Activated T-cell treated with anti-CD3 and anti-CD28 coated beads for 48 hours (primary cell): ENCODE results near the gene MKNK1.
"Not testable (repeated sequence)": the region's sequence is repeated elsewhere in the genome, so short reads cannot be mapped to it uniquely, and the experiment has no call there.

Experiments
- DNase-seq: peaks from one replicate; pipeline ENCODE4 v3.0.0-alpha.2; 2020; ENCODE audit warnings: low read depth

The MKNK1 gene

GRCh38 chr1:46603858-46604549 is at the start of gene MKNK1:
Gene MKNK1, minus strand, starts transcription at chr1:46604268. Its CDS starts 20,941 bp downstream, at chr1:46583327.
- DNase-seq: peak; percentile 97

- DNase-seq: no peak
These were observed 49.4 kb upstream of the MKNK1 start for GRCh38 chr1:46653405-46653958.

- DNase-seq: no peak
These were observed 48.4 kb upstream of the MKNK1 start for GRCh38 chr1:46652321-46653100.

DNA sequence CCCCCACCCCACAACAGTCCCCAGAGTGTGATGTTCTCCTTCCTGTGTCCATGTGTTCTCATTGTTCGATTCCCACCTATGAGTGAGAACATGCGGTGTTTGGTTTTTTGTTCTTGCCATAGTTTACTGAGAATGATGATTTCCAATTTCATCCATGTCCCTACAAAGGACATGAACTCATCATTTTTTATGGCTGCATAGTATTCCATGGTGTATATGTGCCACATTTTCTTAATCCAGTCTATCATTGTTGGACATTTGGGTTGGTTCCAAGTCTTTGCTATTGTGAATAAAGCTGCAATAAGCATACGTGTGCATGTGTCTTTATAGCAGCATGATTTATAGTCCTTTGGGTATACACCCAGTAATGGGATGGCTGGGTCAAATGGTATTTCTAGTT is 47.1 kb upstream of the MKNK1 start:
- DNase-seq: not testable (repeated sequence)

DNA sequence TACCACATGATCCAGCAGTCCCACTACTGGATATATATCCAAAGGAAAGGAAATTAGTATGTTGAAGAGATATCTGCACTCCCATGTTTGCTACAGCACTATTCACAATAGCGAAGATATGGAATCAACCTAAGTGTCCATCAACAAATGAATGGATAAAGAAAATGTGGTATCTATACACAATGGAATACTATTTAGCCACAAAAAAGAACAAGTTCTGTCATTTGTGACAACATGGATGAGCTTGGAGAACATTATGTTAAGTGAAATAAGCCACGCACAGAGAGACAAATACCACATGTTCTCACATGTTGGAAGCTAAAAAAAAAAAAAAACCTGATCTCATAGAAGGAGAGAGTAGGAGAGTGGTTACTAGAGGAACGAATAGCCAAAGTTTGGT is 46.4 kb upstream of the MKNK1 start:
- no peak for DNase-seq

- no peak for DNase-seq
These were observed 45.7 kb upstream of the MKNK1 start for GRCh38 chr1:46649764-46650163.

GRCh38 chr1:46647611-46648010 is 43.5 kb upstream of the MKNK1 start:
- no peak for DNase-seq

DNA sequence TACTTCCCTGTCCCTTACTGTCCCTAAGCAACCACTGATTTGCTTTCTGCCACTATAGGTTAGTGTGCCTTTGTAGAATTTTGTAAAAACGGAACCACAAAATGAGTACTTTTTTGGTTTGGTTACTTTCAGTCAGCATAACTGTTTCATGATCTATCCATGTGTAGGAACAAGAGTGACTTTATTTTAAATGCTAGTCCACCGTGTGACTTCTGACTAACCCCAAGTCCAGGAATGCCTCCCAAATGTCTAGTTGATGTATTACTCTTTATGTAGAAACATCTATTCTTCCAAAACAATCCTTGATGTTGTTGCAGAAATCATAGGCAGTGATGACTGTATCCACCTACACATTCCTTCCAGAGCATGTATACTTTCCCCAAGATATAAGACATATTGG is 42.8 kb upstream of the MKNK1 start:
- DNase-seq: no peak

DNA sequence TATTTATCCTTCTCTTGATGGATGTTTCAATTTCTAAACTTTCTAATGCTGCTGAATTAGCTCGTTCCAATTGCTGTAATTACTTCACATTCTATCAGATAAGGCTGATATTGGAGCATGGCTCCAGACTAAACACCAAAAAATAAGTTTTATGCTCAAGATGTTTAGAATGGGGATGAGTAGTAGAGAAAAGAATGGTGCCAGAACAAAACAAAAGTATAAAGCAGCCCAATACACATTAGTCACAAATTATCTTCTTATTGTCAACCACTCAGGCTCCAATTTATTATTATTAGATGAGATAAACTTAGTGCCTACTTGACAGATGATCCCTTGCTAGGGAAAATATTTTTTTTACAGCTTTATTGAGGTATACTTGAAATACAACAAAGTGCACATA is 42.3 kb upstream of the MKNK1 start:
- DNase-seq: no peak

- DNase-seq: no peak
These were observed 41.7 kb upstream of the MKNK1 start for GRCh38 chr1:46645815-46646214.

- DNase-seq: no peak
These were observed 39.3 kb upstream of the MKNK1 start for GRCh38 chr1:46643368-46643775.

- no peak for DNase-seq
These were observed 38.1 kb upstream of the MKNK1 start for GRCh38 chr1:46642115-46642680.

GRCh38 chr1:46639547-46639946 is 35.5 kb upstream of the MKNK1 start:
- no peak for DNase-seq

- DNase-seq: no peak
These were observed 34.9 kb upstream of the MKNK1 start for GRCh38 chr1:46638921-46639320.

DNA sequence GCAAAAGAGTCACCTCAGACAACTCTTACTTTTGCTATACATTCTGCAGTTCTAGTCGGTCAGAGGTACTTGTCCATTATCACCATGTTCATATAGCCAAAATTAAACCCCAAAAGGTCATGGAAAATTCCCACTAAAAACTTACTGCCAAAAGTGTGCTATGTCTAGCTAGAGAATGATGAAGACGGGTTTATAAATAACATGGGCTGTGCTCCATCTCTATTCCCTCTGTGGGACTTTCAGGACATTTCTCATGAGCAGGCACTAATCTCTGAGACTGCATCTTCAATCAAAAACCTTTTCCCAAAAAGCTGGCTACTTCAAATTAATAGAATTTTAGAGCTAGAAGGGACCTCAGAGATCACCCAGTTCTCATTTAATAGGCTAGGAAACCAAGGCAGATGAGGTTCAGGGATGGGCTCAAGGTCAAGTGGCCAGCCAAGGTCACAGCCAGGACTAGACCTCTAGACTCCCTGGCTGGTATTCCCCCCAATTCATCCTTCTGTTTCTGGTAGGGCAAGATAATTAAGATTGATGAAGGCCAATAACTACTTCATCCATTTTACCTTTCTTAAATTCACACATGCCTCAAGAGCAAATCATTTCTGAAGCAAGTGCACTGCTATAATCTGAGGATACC is 33.5 kb upstream of the MKNK1 start:
- DNase-seq: no peak

GRCh38 chr1:46635205-46635604 is 31.1 kb upstream of the MKNK1 start:
- DNase-seq: no peak

DNA sequence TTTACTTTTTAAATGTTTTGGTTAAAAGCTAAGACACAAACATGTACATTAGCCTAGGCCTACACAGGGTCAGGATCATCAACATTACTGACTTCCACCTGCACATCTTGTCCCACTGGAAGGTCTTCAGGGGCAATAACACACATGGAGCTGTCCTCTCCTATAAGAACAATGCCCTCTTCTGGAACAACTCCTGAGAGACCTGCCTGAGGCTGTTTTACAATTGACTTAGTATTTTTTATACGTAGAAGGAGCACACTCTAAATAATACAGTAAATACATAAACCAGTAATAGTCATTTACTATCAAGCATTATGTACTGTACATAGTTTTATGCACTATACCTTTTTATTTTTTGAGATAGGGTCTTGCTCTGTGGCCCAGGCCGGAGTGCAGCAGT is 26.7 kb upstream of the MKNK1 start:
- DNase-seq: no peak

DNA sequence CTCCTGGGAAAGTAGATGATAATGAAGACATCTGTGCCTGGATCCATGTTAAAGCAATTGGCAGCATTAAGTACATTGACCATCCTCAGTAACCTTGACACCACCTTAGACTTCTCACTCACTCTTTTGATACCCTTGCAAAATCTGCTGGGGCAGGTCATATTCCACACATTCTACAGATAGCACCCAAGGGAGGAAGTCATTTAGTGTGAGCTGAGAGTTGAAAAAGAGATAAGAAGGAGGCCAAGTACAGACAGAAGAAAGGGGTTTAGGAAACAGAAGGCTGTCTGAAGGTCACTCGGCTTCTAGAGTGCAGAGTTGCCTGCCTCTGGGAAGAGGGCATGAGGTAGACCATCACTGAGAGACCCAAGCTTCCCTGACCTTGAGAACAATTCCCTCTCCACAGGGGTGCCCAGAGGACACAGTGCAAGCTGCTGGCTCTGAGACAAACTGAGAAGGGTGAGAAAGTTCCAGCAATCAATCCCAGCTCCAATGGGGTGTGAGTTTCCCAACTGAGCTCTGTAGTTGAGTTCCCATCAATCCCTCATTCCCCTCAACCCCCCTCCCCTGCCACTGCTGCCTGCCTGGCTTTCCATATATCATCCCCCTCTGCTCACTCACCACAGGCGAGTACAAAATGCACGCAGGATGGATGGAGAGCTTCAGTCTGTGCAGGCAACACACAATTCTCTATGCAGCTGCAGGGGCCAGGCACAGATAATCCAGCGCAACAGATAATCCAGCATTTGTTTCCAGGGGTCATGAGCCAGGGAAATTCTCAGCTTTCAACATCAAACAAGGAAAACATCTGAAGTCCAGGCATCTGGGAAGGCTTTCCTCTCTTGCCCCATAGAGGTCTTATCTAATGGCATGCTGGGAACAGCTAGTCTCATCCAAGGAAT is 19.9 kb upstream of the MKNK1 start:
- DNase-seq: no peak

DNA sequence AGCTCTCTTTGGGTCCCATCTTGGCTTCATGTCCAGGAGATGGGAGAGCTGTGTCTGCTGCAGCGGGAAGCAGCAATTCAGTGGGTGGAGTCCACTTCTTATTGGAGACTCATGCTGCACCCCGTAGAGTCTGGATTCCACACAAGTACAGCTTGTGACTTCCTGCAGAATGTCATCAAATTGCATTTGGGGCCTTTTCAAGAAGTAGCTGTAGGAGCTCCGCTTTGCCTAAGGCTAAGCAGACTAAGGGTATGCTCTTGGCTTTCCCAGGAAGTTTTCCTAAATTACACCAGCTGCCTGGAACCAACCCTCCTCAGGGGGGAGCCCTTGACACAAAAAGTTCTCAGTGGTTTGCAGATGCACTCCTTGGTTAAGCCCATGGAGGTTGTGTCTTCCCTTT is 18.3 kb upstream of the MKNK1 start:
- no peak for DNase-seq

DNA sequence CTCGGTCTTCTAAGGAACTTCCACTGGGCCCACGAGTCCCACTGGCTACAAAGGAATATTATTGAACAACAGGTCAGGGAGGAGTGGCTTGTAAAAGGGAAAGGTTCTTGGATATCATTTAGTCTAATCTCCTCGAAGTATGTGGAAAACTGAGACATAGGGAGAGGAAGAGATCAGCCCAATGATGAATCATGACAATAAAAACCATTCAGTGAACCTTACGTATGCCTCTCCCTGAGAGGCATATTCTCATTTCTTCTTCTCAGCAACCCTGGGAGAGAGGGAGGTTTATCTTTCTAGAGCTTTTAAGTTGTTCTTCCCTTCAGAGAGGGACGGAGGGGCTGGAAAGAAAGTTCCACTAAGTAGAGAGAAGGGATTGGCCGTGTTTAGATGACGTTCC is 17.9 kb upstream of the MKNK1 start:
- DNase-seq: no peak

GRCh38 chr1:46619656-46620258 is 15.7 kb upstream of the MKNK1 start:
- no peak for DNase-seq
